Activated CD4-positive, alpha-beta T cell treated with anti-CD3 and anti-CD28 coated beads for 1 hour (primary cell): Measurements from ENCODE around the gene BARHL2.

Experiments used
- DNase-seq: peaks from one replicate; pipeline ENCODE4 v3.0.0-alpha.2; 2020

The BARHL2 gene

DNA sequence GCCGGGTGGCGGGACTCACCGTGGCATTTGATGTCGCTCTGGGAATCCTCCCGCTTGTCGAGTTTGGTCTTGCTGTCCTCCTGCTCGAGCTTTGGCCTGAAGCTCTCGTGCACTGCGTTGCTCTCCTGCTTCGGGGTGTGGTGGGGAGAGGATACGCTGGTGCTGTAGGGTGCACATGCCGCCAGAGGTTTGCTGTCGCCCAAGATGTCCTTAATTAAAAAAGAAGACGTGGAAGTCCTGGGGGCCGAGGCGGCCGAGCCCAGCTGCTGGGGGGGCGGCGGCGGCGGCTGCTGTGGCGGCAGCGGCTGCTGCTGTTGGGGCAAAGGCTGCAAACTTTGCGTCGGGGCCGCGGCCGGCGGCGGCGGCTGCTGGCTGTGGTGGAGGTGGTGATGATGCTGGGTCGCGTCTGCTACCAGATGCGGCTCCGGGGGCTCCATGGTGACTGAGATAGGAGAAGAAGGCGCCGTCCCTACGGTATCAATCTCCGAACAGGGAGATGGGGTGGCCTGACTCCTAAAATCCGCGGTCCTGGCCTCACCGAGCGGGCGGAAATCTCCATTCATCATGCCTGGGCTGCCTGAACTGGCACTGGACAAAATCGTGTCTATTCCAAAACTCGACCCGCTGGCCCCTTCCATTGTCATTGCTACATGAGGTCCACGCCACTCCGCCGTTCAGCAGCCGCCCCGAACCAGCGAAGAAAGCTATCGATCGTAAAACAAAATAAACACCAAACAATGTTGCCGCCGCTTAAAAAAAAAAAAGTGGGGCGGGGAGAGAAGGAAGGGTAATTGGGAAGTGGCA lies at the start of gene BARHL2:
BARHL2 (minus strand) TSS at position 751 of the 804 bp plus-strand sequence; CDS start at position 644, 107 bp downstream.
- DNase-seq = no peak

DNA sequence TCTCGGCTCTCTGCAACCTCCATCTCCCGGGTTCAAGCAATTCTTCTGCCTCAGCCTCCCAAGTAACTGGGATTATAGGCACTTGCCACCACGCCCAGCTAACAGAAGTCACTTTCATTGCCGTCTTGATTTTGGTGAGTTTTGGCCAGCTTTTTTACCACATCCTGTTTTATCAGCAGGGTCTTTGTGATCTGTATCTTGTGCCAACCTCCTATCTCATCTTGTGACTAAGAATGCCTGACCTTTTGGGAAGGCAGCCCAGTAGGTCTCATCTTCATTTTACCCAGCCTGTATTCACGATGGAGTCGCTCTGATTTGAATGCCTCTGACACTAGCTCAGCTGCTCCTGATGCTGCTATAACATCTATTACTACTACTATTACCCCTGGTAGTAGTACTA lies 46.8 kb upstream of the BARHL2 start:
- DNase-seq = no peak

DNA sequence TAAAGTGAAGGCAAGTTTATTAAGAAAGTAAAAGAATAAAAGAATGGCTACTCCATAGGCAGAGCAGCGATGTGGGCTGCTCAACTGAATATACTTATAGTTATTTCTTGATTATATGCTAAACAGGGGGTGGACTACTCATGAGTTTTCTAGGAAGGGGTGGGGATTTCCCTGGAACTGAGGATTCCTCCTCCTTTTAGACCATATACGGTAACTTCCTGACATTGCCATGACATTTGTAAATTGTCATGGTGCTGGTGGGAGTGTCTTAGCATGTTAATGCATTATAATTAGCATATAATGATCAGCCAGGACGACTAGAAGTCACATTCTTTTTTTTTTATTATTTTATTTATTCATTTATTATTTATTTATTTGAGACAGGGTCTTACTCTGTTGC lies 46.4 kb upstream of the BARHL2 start:
- DNase-seq = no peak

DNA sequence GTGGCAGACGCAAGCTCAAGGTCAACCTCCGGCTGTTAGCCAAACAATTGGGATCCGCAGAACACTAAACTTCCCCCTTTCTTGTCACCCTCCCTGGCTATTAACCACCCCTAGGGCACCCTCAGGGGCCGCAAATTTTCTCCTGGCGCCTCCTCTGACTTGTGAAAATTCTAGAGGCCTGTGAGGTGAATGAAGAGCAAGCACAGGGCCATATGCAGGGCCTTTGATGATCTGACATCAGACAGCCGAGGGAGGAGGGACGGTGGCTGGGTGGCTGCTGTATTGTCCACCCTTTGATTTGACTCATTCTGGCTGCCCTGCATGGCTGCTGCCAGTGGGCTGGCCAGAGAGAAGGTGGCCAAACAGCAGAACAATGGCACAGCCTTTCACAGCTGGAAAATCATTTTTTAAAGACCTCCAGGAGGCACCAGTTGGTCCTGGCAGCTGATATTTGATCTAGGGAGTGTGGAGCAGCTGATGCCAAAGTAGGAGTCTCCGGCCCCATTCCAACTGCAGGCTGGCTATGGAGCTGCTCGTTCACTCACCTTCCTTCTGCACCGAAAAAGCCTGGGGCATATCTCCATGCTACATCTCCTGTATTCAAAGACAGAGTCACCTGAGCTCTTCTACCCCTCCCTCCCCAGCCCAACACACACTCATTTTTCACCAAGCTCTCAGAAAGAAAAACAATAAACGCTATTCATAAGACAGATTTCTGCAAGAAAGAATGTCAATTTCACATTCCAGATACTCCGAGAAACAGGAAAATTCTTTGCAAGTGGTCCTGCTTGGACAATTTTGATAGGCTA lies 44.9 kb upstream of the BARHL2 start:
- DNase-seq = no peak

DNA sequence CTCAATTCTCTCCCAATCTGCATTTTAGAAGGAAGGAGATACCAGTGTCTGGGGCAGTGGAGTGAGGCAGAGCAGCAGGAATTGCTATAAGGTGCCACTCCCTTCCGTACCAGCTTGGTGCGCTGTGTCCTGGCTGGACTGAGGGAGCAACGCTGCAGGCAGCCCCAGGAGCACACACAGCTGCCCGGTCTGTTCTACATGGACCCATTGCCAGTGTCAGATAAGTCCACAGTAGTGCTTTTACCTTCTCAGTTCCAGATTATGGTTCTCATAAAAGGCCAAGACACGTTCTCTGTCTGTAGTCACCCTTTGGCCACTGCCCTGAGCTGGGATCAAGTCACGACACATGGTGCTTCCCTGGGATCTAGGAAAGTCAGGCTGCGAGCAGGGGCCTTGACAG lies 44.1 kb upstream of the BARHL2 start:
- DNase-seq = no peak

DNA sequence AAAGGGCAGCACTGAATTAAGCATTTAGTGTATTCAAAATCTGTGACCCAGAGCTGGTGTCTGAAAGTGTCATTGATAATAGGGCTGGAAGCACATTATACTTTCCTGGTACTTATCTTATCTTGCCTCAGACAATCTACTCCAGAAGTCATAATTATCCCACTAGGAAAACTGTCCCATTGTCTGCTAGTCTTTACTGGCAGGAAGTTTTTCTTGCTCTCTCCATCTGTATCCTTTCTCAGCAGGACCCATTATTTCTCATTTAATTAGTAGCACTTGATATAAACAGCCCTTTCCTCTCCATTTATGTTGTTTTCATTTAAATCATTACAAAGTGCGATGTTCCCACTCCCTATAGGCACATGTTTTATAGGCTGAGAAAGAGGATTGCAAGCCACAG lies 36.5 kb upstream of the BARHL2 start:
- DNase-seq = no peak

DNA sequence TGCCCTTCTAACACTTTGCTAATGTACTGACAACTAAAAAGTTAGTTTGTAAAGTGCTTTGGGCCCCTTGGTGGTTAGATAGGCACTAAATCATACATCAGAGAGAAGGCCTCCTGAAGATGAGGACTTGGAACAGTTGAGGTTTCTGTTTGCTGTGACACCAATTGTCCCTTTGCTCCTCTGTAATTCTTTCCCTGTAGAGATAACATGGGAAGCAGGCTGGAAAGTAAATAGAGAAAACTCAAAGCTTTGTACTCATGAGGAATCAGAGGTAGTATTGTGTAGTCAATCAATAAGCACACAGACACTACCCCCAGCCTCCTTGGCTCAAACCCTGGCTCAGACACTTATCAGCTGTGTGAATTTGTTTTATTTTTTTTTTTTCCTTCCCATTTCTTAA lies 31.6 kb upstream of the BARHL2 start:
- DNase-seq = no peak

DNA sequence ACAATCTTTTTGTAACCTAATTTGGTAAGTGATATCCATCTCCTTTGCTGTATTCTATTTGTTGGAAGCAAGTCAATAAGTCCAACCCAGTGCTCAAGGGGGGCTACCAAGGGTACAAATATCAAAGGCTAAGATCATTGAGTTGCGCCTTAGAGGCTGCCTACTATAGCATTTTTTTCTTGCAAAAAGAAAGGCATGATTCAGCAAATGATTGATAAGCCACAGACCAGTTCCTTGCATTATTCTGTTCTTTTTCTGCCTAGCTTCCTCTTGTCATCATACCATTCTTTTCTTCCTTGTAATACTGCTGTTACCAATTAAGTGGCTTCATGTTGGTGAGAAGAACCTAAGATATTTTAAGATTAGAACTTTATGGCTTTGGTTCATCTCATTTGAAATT lies 29.8 kb upstream of the BARHL2 start:
- no peak for DNase-seq

DNA sequence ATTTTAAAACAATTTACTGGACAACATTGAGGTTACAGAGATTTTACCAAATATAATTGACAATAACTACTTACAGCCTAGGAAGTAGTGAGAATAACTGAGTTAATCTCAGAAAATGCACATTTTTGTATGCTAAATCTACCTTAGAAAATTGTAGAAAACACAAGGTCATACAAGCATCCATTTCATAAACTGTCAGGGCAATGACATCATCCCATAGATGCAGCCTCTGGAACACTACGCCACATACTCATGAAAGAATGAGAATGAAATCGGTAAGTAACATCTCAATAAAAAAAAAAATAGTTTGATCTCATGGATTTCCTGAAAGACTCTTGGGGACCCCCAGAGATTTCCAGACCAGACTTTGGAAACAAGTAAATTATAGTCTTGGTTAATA lies 28.9 kb upstream of the BARHL2 start:
- DNase-seq = no peak

DNA sequence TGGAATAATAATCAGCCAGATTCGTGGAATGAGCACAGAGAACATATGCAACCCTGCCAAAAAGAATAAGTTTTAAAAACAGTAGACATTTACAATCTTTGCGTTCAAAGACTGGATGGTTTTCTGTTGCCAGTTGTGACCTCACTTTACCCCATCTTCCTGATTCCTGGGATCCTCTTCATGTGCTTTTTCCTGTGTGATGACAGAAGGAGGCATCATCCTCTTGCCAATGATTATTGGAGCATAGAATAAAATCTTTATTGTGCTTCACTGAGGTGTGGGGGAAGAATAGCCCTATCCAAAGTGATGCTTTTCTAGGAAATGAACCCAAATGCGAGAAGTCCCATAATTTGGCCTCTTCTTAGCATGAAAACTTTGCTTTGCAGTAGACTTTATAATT lies 15.0 kb upstream of the BARHL2 start:
- no peak for DNase-seq

DNA sequence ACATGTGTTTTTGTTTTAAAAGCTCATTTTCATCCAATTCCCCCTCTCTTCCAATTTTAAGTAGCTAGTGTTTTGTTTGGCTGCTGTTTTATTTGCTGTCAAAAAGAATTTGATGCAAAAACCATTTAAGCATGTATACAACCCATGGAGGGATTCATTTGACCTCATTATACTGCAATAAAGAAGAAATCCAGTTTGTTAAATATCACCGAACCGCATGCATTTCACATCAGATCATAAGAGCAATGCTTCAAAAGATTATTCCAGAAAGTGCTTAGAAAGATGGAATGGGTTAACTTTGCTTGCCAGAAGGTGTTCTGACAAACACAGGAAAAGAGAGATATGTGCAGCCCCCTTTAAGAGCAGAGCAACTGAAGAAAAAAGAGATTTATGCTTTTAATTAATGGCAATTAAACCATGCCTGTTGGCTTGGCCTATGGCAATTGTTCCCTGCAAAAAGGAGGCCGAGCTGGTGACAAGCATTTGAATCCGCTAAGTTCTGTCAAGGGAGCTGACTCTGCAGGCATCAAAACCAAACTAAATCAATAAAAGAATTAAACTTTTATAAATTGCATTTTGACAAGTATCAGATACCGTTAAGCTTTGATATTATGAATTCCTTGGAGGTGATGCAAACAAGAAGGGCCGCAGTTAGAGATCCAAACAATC lies 14.4 kb upstream of the BARHL2 start:
- no peak for DNase-seq

DNA sequence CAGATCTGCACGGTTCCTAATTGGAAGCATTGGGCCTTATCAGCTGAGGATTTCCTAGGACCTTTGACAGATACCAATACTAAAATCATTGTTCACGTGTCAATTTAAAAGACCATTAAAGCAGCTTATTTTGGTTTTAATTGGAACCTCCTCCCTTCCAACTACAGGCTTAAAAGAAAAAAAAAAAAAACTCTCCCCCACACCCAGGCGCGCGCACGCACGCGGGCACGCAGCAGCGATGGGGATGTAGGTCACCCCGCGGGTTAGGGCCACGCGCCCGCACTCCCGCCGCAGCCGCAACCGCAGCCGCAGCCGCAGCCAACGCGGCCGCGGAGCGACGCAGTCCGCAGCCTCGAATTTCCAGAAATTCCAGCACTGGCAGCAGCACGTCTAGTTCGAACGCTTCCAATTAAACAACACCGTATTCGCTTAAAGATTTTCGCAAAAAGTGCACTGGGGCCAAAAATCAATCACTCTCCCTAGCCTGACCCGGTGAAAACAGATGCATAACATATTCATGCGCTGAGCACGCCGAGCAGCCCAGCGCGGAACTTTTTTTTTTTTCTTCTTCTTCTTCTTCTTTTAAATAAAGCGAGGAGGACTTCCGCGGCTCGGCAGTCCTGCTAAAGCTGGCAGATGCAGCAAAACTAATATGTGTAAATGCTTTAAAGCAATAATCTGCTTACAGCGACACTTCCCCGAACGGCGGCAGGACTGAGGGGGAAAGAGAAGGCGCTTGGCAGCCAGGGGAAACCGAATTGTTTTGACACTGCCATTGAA lies 13.3 kb upstream of the BARHL2 start:
- DNase-seq = no peak

DNA sequence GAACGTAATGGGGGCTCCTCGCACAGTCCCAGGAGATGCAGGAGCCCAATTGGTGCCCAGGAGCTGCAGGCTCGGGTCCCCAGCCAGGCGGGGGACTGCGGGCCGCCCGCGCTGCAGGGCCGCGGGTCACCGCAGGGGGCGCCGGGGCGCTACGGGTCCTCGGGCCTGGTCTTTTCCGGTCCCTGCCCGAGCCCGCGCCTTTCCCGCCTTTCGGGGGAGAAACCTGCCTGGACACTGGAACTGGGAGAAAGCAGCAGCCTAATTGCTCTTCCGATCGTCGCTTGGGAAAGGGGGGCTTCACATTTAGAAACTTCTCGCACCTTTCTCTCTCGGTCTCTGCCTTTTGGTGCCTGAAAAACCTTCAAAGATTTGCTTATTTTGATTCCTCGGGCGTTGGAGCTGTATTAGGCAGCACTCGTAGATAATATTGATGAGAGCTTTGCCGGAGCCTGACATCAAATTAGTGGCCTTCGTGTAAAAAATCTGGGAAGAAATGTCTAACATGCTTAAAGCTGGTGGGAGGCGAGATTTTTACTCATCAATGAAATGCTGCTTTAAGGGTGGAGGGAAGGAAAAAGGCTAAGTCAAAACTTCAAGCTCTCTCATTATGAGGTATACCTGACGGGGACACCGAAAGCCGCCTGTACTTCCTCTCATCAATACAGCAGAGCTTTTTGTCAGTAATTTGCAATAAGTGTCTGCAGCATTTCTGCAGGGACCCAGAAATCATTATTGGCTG lies 12.6 kb upstream of the BARHL2 start:
- no peak for DNase-seq

DNA sequence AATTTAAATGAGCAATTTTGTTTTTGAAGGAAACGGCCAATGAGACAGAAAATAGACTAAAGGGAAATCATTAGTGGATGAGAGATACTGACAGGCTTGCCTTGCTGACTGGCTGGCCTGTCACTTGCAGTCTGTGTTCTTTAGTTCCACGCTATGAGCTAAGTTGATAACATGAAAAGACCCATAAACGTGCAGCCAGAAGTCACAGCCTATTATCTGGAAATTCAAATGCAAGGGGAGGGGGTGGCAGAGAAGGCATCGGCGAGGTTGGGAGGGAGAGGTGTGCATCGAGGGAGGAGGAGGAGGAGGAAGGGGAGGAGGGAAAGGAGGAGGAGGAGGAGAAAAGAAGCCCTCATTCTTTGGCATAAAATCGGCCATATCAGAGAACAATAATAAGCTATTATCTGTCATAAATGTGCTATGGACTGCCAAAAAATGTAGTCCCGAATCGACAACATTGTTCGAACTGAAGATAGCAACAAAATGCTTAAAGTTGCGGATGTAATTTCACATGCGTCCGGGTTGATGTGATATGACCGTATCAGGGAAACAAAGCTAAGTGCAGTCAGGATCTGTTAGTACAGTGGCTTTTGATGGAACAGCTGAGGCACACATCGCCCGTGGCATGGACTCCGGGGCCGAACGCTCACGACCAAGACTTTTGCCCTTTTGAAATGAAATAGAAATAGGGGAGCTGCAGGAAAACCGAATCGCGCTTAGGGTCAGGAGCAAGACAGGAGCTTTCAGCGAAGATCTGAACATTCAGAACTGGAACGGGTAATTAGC lies 11.6 kb upstream of the BARHL2 start:
- no peak for DNase-seq

DNA sequence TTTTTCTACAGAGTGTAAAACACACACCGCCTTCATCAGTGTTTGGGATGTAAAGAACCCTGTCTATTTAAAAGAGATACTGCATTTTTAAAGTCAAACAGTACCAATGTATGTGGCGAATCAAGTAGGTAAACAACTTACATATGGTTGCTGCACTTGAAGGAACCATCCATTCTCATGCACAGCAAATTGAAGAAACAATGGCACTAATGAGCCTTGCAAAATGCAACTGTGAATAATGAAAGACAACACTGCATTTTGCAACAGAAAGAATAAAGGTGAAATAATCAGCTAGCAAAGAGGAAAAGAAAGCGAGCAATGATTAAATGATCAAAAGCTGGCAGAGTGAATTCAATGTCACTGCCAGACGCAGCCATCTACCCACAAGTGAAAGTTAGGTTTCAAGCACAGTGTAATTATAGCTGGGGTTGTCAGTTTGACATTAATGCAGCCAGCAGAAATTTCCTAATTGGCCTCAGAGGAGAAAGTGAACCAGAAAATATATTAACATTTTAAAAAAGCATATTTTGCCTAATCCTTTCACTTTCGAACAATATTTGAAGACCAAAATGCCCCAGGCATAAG lies 10.9 kb upstream of the BARHL2 start:
- no peak for DNase-seq

DNA sequence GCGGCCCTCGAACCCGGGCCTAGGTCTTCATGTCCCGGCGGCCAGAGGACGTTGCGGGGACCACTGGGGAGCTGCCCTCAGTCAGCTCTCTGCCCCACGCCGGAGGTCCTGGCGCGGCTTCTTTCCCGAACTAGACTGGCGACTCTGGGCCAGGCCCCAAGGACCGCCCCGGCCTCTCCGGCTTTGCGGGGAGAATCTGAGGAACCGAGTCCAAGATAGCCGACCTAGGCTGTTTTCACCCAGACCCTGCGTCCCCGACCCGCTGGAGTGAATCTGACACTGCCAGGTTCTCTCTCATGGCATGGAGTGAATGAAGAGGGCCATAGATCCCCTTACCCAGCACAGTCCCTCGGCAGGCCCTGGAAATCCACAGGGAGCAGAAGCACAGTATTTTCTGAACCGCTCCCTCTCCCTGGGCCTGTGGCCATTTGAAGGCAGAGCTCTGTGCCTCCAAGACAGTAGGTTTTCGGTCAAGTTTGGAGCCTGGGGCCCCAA lies 9.9 kb upstream of the BARHL2 start:
- no peak for DNase-seq

DNA sequence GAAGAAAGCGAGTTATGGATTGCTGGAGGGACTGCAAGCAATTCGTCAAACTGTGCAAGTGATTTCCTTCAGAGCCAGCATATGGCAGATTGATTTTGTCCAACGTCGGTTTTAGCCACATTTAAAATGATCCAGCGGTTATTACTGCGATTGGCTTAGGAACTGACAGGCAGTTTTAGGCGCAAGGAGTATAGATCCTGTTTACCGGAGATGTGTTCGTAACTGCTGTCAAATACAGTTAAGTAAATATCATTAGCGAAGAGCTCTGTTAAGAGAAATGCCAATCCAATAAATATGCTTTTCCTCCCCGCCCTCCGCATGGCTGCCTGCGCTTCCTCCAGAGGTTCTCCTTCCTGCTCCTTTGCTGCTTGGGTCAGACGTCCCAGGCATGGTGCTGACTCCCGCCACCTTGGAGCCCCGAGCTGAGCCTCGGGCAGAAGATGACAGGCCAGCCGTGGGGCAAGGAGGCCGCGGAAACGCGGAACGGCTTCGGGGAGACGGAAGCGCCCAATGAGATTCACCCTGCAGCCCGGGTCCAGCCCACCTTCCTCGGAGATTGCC lies 9.4 kb upstream of the BARHL2 start:
- no peak for DNase-seq

DNA sequence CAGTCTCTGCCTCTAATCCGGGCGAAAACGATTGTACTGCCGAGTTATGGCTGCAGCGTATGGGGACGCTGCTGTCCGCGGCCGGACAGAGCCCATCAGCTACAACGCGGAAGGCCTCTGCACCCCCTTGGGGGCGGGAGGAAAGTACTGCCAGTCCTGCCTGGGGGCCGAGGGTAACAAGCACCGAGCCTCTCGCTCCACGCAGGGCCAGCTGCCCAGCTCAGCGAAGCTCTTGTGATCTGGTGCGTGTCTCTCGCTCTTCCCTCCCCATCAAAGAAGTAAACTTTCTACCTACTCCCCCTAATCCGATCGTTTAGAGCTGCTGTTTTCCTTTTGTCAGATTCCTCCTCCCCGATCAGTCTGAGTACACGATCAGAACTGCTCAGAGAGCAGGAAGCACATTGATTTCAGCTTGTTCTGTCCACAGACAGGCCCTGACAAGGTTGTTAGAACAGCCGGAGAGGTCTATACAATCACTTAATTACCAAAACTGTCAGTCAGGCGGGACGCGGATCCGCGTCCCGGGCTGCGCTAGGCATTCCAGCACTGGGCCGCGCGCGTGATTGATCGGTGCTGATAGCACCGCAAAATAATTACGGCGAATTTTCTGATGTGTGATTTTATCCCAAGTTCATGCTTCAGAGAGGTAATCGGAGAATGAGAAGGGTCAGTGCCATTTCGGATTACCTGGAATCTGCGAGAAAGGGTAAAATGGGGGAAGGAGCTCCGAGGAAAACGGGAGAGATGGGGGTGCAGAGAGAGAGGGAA lies 8.7 kb upstream of the BARHL2 start:
- DNase-seq = no peak

DNA sequence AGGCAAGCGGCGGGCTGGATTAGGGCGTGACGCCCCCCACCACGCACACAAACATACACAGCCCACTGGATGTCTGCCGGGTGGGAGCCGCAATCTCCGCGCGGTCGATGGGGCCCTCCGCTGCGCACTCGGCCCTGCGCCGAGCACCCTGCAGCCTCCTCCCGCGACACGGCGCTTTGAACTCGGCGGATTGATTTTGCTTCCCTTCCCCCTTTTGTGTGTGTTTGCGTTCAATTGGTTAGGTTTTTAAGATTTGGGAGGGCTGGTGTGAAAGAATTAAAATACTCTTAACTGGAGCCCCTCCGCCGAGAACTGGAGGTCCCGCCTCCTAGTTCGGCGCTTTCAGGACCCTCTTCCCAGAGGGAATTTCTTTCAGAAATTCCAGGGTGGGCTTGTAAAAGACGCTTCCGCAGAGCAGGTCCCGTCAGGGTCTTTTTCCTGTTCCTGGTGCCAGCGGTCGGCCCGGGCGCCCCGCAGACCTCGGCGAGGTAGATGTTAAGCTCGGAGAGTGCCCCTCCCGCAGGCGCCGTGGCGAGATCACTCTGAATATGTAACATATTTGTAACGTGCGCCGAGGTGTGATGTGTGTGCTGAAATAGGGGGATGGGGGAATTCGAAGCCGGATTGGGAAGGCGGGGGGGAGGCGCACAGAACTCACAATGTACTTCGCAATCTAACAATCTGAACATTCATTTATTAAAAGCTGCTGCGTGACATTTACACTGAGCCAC lies 8.0 kb upstream of the BARHL2 start:
- no peak for DNase-seq
